Kidney epithelial cell (primary cell): ENCODE results near the gene ARSG. TPM values are rescaled to one million over a fixed set of nuclear protein-coding genes. Genes with fewer than 3 reads are reported as not detected.

Source experiments
- DNase-seq: peaks from one replicate; pipeline ENCODE4 v3.0.0-alpha.2; 2010; ENCODE audit warnings: low read depth
- H3K27me3 ChIP-seq: 2 replicates; pipeline ENCODE4 v1.6.0; 2011; ENCODE audit warnings: low read length; ENCODE audit not compliant: control insufficient read depth, insufficient read depth
- H3K36me3 ChIP-seq: 2 replicates; pipeline ENCODE4 v1.5.1; 2011; ENCODE audit warnings: low read length; ENCODE audit not compliant: control insufficient read depth, insufficient read depth
- H3K4me3 ChIP-seq: 2 replicates; pipeline ENCODE4 v1.5.1; 2011; ENCODE audit warnings: low read depth, mild to moderate bottlenecking, control low read depth, low read length
- CTCF ChIP-seq: IDR thresholded peaks from 2 replicates; pipeline ENCODE4 v1.5.1; 2011; ENCODE audit warnings: mild to moderate bottlenecking, moderate library complexity, low read length, control low read depth, inconsistent platforms; ENCODE audit not compliant: insufficient read depth, poor library complexity, severe bottlenecking
- total RNA-seq: library from RNA; depleted of rRNA; stranded (reverse); fragments of >200 nt; gene quantifications from 2 replicates; pipeline ENCODE4 v1.2.3, GENCODE V29; 2015

The ARSG gene
- 2.9 and 4.5 TPM in 2 replicates for total RNA-seq

GRCh38 chr17:68290955-68291835 is at the start of gene ARSG, which contains the start of gene SLC16A6:
TSS of gene ARSG (plus strand) at chr17:68291495. CDS start at chr17:68307494, 15,999 bp downstream.
TSS of gene SLC16A6 (minus strand) at chr17:68291127. CDS start at chr17:68278320, 12,807 bp downstream.
- Histone ChIP-seq H3K36me3 (no peaks in the 10 kb centered on the region), H3K27me3 (peaks cover 24% of the 10 kb centered on the region), H3K4me3 (peak within 1 kb of the TSS; percentile 58)
- TF ChIP-seq CTCF: no peak
- no peak for DNase-seq

- TF ChIP-seq CTCF: no peak
- no peak for DNase-seq
- H3K4me3 ChIP-seq: no peak overlapping the region
- no peaks in the 10 kb centered on the region for H3K36me3 ChIP-seq
- no peaks in the 10 kb centered on the region for H3K27me3 ChIP-seq
Measured at GRCh38 chr17:68246271-68247028, 44.8 kb upstream of the ARSG start.

GRCh38 chr17:68247445-68248198 is 43.7 kb upstream of the ARSG start, which contains the start of gene AMZ2:
TSS of gene AMZ2 (plus strand) at chr17:68248043. CDS start at chr17:68250188, 2,145 bp downstream.
- TF ChIP-seq CTCF: no peak

GRCh38 chr17:68248199-68248825 is 43.0 kb upstream of the ARSG start:
- DNase-seq: no peak
- no peak for TF ChIP-seq CTCF
- Histone ChIP-seq H3K4me3 (peak overlapping the region; percentile 88), H3K27me3 (no peaks in the 10 kb centered on the region), H3K36me3 (no peaks in the 10 kb centered on the region)

More at GRCh38 chr17:68247445-68248198, 43.7 kb upstream of the ARSG start, which contains the start of gene AMZ2:
- Histone ChIP-seq H3K4me3 (peak within 1 kb of the TSS; percentile 88), H3K36me3 (no peaks in the 10 kb centered on the region), H3K27me3 (no peaks in the 10 kb centered on the region)
- peak; percentile 37 for DNase-seq

GRCh38 chr17:68248891-68249290 is 42.4 kb upstream of the ARSG start:
- peak overlapping the region; percentile 88 for H3K4me3 ChIP-seq
- DNase-seq: no peak
- no peak for TF ChIP-seq CTCF
- H3K36me3 ChIP-seq: no peaks in the 10 kb centered on the region
- H3K27me3 ChIP-seq: no peaks in the 10 kb centered on the region
